ENCODE data around the gene ZCCHC14. TPM values are rescaled to one million over a fixed set of nuclear protein-coding genes. Genes with fewer than 3 reads are reported as not detected.
A peak's percentile ranks its signal among the peaks of the same experiment; 100 is the strongest.
"Not testable (repeated sequence)": the region's sequence is repeated elsewhere in the genome, so short reads cannot be mapped to it uniquely, and the experiment has no call there.

ZCCHC14 gene
- total RNA-seq, 1 donor from 2014 or later, result 44.8 TPM

GRCh38 chr16:87489434-87490045 lies 3.3 kb downstream of the ZCCHC14 start:
- Mint-ChIP-seq H3K36me3 (ENCODE audit: unreplicated experiment) (peaks cover 7% of the 10 kb centered on the region), H3K27ac (ENCODE audit: unreplicated experiment) (peak overlapping the region; percentile 43), H3K9me3 (ENCODE audit: unreplicated experiment) (no peaks in the 10 kb centered on the region), H3K27me3 (ENCODE audit: unreplicated experiment) (no peaks in the 10 kb centered on the region), H3K4me3 (ENCODE audit: unreplicated experiment) (peak overlapping the region; percentile 75), H3K4me1 (ENCODE audit: unreplicated experiment) (peaks cover 74% of the 10 kb centered on the region)
- no peak for DNase-seq (ENCODE audit: extremely low spot score, unreplicated experiment)
- TF ChIP-seq CTCF (IDR thresholded peaks at IDR 0.05), result no peak

GRCh38 chr16:87488960-87489359 lies 3.9 kb downstream of the ZCCHC14 start:
- H3K4me1 Mint-ChIP-seq (ENCODE audit: unreplicated experiment), result peaks cover 80% of the 10 kb centered on the region
- not testable (repeated sequence) for H3K27me3 Mint-ChIP-seq (ENCODE audit: unreplicated experiment); H3K27ac Mint-ChIP-seq (ENCODE audit: unreplicated experiment); H3K9me3 Mint-ChIP-seq (ENCODE audit: unreplicated experiment); H3K36me3 Mint-ChIP-seq (ENCODE audit: unreplicated experiment); DNase-seq (ENCODE audit: extremely low spot score, unreplicated experiment)
- peak overlapping the region; percentile 75 for H3K4me3 Mint-ChIP-seq (ENCODE audit: unreplicated experiment)

- DNase-seq (ENCODE audit: extremely low spot score, unreplicated experiment), result no peak
- Mint-ChIP-seq H3K27me3 (ENCODE audit: unreplicated experiment) (no peaks in the 10 kb centered on the region), H3K27ac (ENCODE audit: unreplicated experiment) (no peak overlapping the region)
These were observed 5.4 kb downstream of the ZCCHC14 start for GRCh38 chr16:87487361-87487924.

GRCh38 chr16:87486713-87487247 lies 6.0 kb downstream of the ZCCHC14 start:
- Mint-ChIP-seq H3K27me3 (ENCODE audit: unreplicated experiment) (no peaks in the 10 kb centered on the region), H3K9me3 (ENCODE audit: unreplicated experiment) (no peaks in the 10 kb centered on the region), H3K27ac (ENCODE audit: unreplicated experiment) (no peak overlapping the region), H3K4me3 (ENCODE audit: unreplicated experiment) (no peak overlapping the region), H3K36me3 (ENCODE audit: unreplicated experiment) (peaks cover 12% of the 10 kb centered on the region), H3K4me1 (ENCODE audit: unreplicated experiment) (peaks cover 92% of the 10 kb centered on the region)
- TF ChIP-seq CTCF (IDR thresholded peaks at IDR 0.05), result no peak
- DNase-seq (ENCODE audit: extremely low spot score, unreplicated experiment), result no peak

More at GRCh38 chr16:87487361-87487924, 5.4 kb downstream of the ZCCHC14 start:
- peaks cover 85% of the 10 kb centered on the region for H3K4me1 Mint-ChIP-seq (ENCODE audit: unreplicated experiment)
- H3K36me3 Mint-ChIP-seq (ENCODE audit: unreplicated experiment), result peaks cover 9% of the 10 kb centered on the region
- H3K4me3 Mint-ChIP-seq (ENCODE audit: unreplicated experiment), result no peak overlapping the region
- no peaks in the 10 kb centered on the region for H3K9me3 Mint-ChIP-seq (ENCODE audit: unreplicated experiment)
- TF ChIP-seq CTCF (IDR thresholded peaks at IDR 0.05), result no peak

GRCh38 chr16:87486282-87486681 lies 6.5 kb downstream of the ZCCHC14 start:
- H3K36me3 Mint-ChIP-seq (ENCODE audit: unreplicated experiment), result peaks cover 12% of the 10 kb centered on the region
- H3K27me3 Mint-ChIP-seq (ENCODE audit: unreplicated experiment), result no peaks in the 10 kb centered on the region
- no peak for TF ChIP-seq CTCF (IDR thresholded peaks at IDR 0.05)
- DNase-seq (ENCODE audit: extremely low spot score, unreplicated experiment), result no peak
- no peaks in the 10 kb centered on the region for H3K9me3 Mint-ChIP-seq (ENCODE audit: unreplicated experiment)
- no peak overlapping the region for H3K27ac Mint-ChIP-seq (ENCODE audit: unreplicated experiment)
- H3K4me3 Mint-ChIP-seq (ENCODE audit: unreplicated experiment), result no peak overlapping the region
- peaks cover 93% of the 10 kb centered on the region for H3K4me1 Mint-ChIP-seq (ENCODE audit: unreplicated experiment)

GRCh38 chr16:87485792-87486191 lies 7.0 kb downstream of the ZCCHC14 start:
- not testable (repeated sequence) for H3K4me3 Mint-ChIP-seq (ENCODE audit: unreplicated experiment); H3K27me3 Mint-ChIP-seq (ENCODE audit: unreplicated experiment); H3K9me3 Mint-ChIP-seq (ENCODE audit: unreplicated experiment); DNase-seq (ENCODE audit: extremely low spot score, unreplicated experiment)
- Mint-ChIP-seq H3K36me3 (ENCODE audit: unreplicated experiment) (peaks cover 12% of the 10 kb centered on the region), H3K27ac (ENCODE audit: unreplicated experiment) (peak overlapping the region; percentile 74), H3K4me1 (ENCODE audit: unreplicated experiment) (peaks cover 88% of the 10 kb centered on the region)

All from osteocyte (in vitro differentiated cells).